AG04449 (cell line): ENCODE data around the gene LIMS2.

Experiments
- CTCF ChIA-PET: fragments of 350-600 bp; formaldehyde crosslinking; extraction: SDS; loops from one replicate; lab custom pipeline; 2021; ENCODE audit warnings: antibody characterized with exemption; lab: Yijun Ruan, JAX
- POLR2A ChIA-PET: fragments of 400-600, 350-600 bp; formaldehyde crosslinking; extraction: SDS; loops from one replicate; lab custom pipeline; 2020; ENCODE audit warnings: antibody characterized with exemption, inconsistent platforms; lab: Yijun Ruan, JAX
- DNase-seq: peaks from one replicate; pipeline ENCODE4 v3.0.0-alpha.2; 2010; ENCODE audit warnings: low read depth, low spot score
- H3K4me3 ChIP-seq: 2 replicates; pipeline ENCODE4 v1.5.1; 2011; ENCODE audit warnings: low read depth, mild to moderate bottlenecking, control low read depth, low read length
- TF ChIP-seq, protein P1 (sequence below): IDR thresholded peaks from one replicate; pipeline ENCODE4 v1.5.1; 2011; ENCODE audit warnings: mild to moderate bottlenecking, moderate library complexity, low read length, control low read depth, inconsistent platforms; ENCODE audit not compliant: insufficient read depth; ENCODE audit errors: missing control alignments

The LIMS2 gene

DNA sequence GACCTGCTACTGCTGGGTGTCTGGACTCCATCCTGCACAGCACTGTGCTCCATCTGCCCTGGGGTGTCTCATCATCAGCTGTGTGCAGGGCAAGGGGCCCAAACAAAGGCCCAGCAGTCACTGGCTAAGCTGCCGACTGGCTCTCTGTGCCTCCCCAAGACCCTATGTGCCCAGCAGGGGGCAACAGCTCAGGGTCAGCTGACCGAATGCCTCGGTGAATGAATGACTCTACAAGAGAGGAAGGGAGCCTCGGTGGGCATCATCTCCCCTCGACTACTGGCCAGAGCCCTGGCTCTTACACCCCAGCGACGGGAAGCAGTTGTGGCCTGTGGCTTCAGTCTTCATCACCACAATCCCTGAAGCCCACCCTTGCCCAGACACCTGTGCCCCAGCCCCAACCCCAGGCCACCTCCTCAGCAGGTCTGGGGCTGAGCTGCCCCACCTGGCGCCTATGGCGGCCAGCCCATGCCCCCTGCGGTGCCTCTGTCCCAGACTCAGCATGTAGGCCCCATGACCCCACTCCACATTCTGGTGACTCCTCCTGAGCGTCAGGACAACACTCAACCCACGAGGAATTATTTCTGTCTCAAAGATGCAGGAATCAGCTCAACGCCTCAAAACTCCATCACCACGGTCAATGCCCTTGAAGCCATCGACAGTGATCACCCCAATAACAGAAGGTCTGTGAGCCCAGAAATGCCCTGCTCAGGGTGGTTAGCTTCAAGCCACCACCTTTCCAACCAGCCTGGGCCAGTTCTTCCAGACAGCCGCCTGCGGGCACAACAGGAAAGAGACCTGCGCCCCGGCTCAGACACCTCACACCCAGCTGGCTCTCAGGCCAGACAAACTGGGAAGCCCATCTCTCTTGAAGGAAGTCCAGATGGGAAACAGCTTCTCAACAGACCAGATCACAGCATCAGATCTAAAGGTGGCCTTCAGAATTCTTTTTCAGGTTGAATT is 31.0 kb downstream of the LIMS2 start:
- TF ChIP-seq, protein P1, sequence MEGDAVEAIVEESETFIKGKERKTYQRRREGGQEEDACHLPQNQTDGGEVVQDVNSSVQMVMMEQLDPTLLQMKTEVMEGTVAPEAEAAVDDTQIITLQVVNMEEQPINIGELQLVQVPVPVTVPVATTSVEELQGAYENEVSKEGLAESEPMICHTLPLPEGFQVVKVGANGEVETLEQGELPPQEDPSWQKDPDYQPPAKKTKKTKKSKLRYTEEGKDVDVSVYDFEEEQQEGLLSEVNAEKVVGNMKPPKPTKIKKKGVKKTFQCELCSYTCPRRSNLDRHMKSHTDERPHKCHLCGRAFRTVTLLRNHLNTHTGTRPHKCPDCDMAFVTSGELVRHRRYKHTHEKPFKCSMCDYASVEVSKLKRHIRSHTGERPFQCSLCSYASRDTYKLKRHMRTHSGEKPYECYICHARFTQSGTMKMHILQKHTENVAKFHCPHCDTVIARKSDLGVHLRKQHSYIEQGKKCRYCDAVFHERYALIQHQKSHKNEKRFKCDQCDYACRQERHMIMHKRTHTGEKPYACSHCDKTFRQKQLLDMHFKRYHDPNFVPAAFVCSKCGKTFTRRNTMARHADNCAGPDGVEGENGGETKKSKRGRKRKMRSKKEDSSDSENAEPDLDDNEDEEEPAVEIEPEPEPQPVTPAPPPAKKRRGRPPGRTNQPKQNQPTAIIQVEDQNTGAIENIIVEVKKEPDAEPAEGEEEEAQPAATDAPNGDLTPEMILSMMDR = no peak
- no peak for DNase-seq
- ChIA-PET POLR2A (interaction anchor here (0.5 kb wide), 1 partner anchor 135 kb away, joined by 4 read pairs; no protein-coding TSS in a partner anchor), CTCF (interaction anchor here (0.9 to 2.0 kb wide), 5 partner anchors 8 to 165 kb away, joined by 3 to 10 read pairs (median 4); no protein-coding TSS in a partner anchor)
- no peak overlapping the region for H3K4me3 ChIP-seq

DNA sequence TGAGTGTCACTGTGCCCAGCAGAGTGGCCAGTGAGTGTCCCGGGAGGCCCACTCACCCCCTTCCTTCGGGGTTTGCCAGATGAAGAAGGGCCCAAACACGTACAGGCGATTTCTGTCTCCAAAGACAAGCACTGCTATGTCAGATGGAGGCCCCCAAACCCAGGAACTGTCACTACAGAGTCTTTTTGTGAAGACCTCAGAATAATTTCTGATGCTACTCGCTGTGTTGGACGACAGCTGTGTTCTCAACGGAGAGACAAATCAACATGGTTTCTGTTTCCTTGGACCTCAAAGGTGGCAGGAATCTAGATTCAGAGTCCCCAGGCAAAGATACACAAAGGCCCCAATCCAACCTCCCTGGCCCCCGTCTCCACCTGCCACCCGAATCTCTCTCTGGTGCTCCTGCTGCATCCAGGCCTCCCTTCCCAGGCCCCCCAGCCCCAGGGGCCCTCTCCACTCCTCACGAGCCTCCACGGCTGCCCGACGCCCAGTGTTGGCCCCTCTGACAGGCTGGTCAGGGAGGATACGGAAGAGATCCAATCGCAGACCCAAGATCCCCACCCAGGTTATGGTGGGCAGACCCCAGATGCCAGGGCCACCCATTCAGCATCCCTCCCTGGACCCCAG is 31.8 kb downstream of the LIMS2 start:
- POLR2A ChIA-PET = no interaction called here
- no peak overlapping the region for H3K4me3 ChIP-seq
- DNase-seq = no peak
- CTCF ChIA-PET = interaction anchor here (2.0 kb wide), 1 partner anchor 10 kb away, joined by 5 read pairs; no protein-coding TSS in a partner anchor
- TF ChIP-seq, protein P1 = no peak

DNA sequence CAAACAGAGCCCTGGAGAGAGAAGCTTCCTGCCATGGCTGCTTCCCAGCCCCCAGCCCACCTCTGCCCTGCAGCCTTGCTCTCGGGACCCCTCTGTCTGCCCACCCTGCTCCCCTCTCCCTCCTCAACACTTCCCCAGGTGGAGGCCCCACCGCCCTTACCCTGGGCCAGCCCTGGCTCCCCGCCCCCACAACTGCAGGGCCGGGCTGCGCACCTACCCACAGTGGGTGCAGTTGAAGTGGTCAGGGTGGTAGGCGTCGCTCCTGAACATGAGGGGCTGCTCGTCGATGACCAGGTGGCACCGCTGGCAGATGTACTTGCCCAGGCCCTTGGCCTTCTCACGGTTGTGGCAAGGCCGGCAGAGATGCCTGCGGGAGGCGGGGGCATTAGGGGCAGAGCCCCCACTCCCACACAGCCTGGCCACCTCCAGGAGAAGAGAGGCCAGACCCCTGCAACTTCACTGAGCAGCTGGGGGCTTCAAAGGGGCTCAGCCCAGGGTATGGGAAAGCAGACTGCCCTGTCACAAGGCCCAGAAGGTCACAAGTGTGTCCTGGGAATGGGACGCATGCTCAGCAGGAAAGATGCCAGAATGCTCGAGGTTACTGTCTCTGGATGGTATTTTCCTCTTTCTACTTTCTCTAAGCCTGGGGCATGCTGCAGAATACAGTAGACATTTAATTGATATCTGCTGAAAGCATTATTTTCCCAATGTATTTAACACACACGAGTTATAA is 32.5 kb downstream of the LIMS2 start:
- CTCF ChIA-PET = interaction anchor here (1.2 kb wide), 1 partner anchor 51 kb away, joined by 4 read pairs; no protein-coding TSS in a partner anchor
- H3K4me3 ChIP-seq = no peak overlapping the region
- POLR2A ChIA-PET = no interaction called here

DNA sequence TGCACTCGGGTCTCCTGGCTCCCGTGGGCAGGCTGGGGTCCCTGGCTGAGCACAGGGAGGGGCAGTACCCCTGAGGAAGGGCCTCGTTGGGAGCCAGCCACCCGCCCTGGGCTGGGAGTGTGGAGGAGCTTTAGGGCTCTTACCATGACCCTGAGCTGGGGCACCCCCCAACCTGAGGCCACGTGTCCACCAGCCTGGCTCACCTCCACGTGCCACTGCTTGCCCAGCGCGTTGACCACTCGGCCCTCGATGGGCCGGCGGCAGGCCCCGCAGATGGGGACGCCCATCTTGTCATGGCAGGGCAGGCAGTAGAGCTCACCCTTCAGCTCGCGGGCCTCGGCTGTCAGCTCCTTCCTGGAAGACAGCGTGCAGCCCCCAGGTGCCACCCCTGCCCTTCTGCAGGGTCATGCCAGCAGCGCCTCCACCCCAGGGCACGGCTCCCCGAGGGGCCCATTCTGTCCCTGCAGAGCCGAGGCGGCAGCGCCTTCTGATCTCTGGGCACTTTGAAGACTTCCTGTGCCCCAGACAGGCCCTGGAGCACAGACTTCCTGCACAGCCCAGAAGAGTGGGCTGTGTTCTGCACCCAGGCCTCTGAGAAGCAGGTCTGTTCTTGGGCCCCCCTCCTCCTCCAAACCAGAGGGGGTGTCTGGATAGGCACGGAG is 33.4 kb downstream of the LIMS2 start:
- DNase-seq = no peak
- TF ChIP-seq, protein P1 = no peak
- CTCF ChIA-PET = interaction anchor here (1.2 to 6.2 kb wide), 2 partner anchors 8 to 50 kb away, joined by 4 to 44 read pairs; no protein-coding TSS in a partner anchor
- POLR2A ChIA-PET = interaction anchor here (0.6 kb wide), 1 partner anchor 228 kb away, joined by 3 read pairs; no protein-coding TSS in a partner anchor
- H3K4me3 ChIP-seq = no peak overlapping the region

More for the DNA sequence above, 32.5 kb downstream of the LIMS2 start:
- DNase-seq = no peak
- TF ChIP-seq, protein P1 = no peak

DNA sequence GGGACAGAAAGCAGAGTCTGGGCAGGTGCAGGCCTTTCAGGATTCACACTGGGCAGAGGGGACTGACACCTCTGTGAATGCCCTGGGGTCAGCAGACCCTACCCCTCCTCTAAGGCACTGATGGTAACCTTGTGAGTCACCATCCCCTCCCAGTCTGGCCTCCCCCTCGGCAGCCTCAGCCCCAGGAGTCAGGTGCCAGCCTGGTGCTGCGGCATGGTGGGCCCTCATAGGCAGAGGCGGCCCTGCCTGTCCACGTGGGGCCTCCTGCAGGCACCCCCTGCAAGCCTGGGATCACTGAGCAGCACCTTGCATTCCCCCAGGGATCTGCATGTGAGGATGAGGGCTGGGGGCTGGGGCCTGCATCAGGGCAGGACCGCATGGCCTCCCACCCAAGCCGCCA is 34.2 kb downstream of the LIMS2 start:
- DNase-seq = no peak
- ChIA-PET POLR2A (no interaction called here), CTCF (interaction anchor here (1.2 to 6.2 kb wide), 3 partner anchors 9 to 49 kb away, joined by 5 to 44 read pairs (median 10); no protein-coding TSS in a partner anchor)
- no peak overlapping the region for H3K4me3 ChIP-seq
- TF ChIP-seq, protein P1 = no peak
